HFFc6 (cell line): ENCODE measurements around the gene SH3TC1. TPM values are rescaled to one million over a fixed set of nuclear protein-coding genes. Genes with fewer than 3 reads are reported as not detected.

Source experiments
- DNase-seq: peaks from one replicate; pipeline ENCODE4 v3.0.0-alpha.2; 2018
- H3K27ac Mint-ChIP-seq: 2 replicates; pipeline ENCODE4 v1.8.0; 2020; ENCODE audit warnings: mild to moderate bottlenecking, mixed read lengths
- H3K27me3 Mint-ChIP-seq: 2 replicates; pipeline ENCODE4 v1.8.0; 2021; ENCODE audit warnings: mild to moderate bottlenecking, moderate library complexity, mixed read lengths; ENCODE audit not compliant: insufficient read depth
- H3K36me3 Mint-ChIP-seq: 2 replicates; pipeline ENCODE4 v1.8.0; 2021; ENCODE audit warnings: low read depth, mixed read lengths
- H3K4me1 Mint-ChIP-seq: 2 replicates; pipeline ENCODE4 v1.8.0; 2020; ENCODE audit warnings: low read depth, mixed read lengths
- H3K4me3 Mint-ChIP-seq: 2 replicates; pipeline ENCODE4 v1.8.0; 2020; ENCODE audit warnings: mild to moderate bottlenecking, moderate library complexity, mixed read lengths
- H3K9me3 Mint-ChIP-seq: 2 replicates; pipeline ENCODE4 v1.8.0; 2020; ENCODE audit warnings: mild to moderate bottlenecking, mixed read lengths
- total RNA-seq, 6 experiments: library from RNA; stranded (reverse); fragmentation: NEBNext Ultra II Directional; extraction: Animal tissue kit (Norgen Biotek cat#: 25700); gene quantifications; 2 replicates in 1 of 6; 3 replicates in 5 of 6; pipeline ENCODE4 v1.2.3, GENCODE V29; 2021
- TF ChIP-seq, protein P1 (sequence below): fragments of 200-600 bp; sonication (generic); IDR thresholded peaks from 2 replicates; pipeline ENCODE4 v1.5.0; 2021; ENCODE audit warnings: antibody characterized with exemption, mild to moderate bottlenecking

The SH3TC1 gene
- total RNA-seq, 6 experiments from 2014 or later = 0.34 to 1.4 (median 0.86) TPM

DNA sequence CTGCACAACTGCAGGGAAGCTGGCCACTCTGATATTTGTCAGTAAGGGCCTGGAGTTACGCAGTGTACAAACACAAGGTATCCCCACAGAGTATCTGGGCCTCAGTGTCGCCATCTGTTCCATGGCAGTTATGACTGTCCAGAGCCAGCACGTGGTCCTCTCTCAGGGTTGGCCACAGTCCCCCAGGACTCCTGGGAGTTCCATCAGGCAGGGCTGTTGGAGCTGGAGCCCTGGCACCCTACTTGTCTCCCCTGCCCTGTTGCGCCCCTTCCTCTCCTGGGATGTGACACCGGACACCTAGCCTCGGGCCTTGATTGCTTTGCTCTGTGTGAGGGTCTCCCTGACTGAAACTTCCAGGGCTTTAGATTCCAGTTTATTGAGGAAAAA lies 78.9 kb downstream of the SH3TC1 start:
- no peaks in the 10 kb centered on the region; the same call in none of the 2 replicates for H3K27me3 Mint-ChIP-seq
- H3K36me3 Mint-ChIP-seq = no peaks in the 10 kb centered on the region
- TF ChIP-seq, protein P1, sequence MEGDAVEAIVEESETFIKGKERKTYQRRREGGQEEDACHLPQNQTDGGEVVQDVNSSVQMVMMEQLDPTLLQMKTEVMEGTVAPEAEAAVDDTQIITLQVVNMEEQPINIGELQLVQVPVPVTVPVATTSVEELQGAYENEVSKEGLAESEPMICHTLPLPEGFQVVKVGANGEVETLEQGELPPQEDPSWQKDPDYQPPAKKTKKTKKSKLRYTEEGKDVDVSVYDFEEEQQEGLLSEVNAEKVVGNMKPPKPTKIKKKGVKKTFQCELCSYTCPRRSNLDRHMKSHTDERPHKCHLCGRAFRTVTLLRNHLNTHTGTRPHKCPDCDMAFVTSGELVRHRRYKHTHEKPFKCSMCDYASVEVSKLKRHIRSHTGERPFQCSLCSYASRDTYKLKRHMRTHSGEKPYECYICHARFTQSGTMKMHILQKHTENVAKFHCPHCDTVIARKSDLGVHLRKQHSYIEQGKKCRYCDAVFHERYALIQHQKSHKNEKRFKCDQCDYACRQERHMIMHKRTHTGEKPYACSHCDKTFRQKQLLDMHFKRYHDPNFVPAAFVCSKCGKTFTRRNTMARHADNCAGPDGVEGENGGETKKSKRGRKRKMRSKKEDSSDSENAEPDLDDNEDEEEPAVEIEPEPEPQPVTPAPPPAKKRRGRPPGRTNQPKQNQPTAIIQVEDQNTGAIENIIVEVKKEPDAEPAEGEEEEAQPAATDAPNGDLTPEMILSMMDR = no peak
- DNase-seq = no peak
- peaks cover 54% of the 10 kb centered on the region for H3K4me1 Mint-ChIP-seq
- peak overlapping the region; percentile 63; the same call in 1 of the 2 replicates for H3K4me3 Mint-ChIP-seq
- H3K9me3 Mint-ChIP-seq = no peaks in the 10 kb centered on the region
- H3K27ac Mint-ChIP-seq = peak overlapping the region; percentile 98

DNA sequence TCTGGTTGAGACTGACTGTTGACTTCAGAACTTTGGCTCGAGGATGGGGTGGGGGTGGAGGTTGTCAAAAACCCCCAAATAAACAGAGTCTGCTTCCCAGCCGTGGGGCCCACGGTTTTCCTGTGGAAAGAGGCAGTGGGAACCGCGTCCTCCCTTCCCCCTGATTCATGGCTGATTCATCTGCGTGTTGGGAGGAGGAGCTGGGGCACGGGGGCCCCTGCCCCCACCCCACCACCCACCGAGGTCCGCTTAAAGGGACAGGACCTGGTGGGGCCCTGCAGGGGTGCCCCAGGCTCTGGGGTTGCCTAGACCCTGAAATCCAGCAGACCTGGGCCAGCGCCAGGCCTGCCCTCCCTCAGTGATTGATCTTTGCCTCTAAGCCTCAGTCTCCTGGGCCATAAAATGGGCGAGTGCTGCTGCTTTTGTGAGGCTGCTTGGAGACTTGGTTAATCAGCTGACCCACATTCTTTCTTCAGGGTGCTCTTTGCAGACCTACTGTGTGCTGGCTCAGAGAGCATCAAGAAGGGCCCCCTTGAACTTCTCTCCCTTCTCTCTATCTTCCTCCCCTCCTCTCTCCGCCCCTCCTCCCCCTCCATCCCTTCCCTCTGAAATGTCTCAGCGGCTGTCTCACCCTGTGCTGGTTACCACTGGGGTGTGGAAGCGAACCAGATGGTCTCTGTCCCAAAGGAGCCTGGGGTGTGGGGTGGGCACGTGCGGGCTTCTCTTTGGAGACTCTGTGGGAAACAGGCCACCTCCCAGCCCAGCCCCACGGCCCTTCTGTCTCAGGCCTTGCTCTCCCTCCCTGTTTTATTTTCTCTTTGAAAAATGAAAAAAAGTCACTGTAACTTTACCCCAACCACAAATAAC lies 79.6 kb downstream of the SH3TC1 start:
- TF ChIP-seq, protein P1 = no peak
- Mint-ChIP-seq H3K9me3 (no peaks in the 10 kb centered on the region), H3K4me3 (peak overlapping the region; percentile 63), H3K4me1 (peaks cover 54% of the 10 kb centered on the region), H3K27ac (peak overlapping the region; percentile 98), H3K27me3 (no peaks in the 10 kb centered on the region; the same call in none of the 2 replicates), H3K36me3 (no peaks in the 10 kb centered on the region)
- DNase-seq = peak; percentile 73

DNA sequence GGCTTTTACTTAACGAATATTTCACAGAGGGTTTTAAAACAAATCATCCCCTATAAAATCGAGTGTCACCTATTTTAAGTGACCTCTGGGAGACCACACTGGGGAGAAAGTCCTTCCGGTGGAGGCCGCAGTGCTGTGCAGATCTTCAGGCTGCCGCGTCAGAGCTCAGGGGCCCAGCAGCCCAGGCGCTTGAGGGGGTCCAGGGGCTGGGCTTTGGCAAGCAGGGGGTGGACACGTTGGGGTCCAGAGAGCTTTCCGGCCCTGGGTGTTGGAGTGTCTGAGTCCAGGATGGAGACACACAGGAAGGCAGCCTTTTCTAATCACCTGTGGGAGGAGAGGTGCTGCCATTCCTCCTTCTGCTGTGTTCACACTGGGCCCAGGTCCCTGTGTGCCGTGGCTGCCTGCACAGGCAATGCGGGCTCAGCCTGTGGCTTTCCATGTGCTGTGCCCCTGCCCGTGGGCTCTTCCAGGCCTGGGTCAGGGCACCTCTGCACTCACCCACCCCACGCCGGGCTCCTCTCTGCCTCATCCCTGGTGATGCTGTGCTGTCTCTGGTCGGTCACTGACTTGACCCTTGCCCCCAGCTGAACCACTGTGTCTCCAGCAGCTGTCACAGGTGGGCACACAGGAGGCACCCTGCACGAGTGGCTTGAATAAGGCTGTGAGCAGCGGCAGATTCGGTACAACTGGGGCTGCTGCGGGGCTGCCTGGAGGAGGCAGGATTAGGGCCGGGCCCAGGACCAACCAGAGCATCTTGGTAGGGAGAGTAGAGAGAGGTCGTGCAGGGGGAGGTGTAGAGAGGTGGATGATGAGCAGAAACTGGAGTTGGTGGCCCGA lies 80.4 kb downstream of the SH3TC1 start:
- no peaks in the 10 kb centered on the region; the same call in none of the 2 replicates for H3K27me3 Mint-ChIP-seq
- no peaks in the 10 kb centered on the region for H3K9me3 Mint-ChIP-seq
- H3K27ac Mint-ChIP-seq = peak overlapping the region; percentile 98
- H3K36me3 Mint-ChIP-seq = no peaks in the 10 kb centered on the region
- DNase-seq = no peak
- TF ChIP-seq, protein P1 = no peak
- peaks cover 49% of the 10 kb centered on the region for H3K4me1 Mint-ChIP-seq
- peak overlapping the region; percentile 30 for H3K4me3 Mint-ChIP-seq

DNA sequence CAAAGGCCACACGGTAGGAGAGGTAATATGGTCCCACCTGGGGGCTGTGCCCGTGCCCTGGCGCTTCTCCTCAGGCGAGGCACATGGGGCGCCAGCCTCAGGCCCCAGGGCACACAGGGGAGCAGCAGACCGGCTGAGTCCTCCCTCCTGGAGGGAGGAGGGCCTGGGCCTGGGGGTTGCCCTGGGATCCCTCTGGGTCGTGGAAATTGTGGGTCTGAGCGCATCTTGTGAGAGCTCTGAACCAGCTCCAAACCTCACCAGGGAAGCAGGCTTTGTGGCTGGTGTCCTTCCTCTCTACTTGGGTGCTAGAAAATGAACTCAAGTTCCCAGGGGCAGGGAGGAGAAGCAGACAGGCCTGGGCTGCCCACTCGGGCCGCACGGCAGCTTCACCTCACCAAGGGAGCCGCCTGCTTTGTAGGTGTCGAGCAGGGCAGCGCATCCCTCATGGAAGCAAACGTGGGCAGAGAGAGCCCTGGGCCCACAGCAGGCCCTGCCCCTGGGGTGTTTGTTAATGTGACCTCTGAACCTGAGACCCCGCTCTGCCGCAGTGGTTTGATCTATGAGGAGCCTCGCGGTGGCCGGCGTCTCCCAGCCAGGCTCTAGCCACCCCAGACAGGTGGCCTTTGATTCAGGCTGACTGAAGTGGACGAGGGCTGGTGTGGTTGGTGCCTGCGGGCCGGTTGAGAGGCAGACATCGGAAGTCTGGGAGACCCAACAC lies 81.2 kb downstream of the SH3TC1 start:
- no peaks in the 10 kb centered on the region for H3K9me3 Mint-ChIP-seq
- no peaks in the 10 kb centered on the region; the same call in none of the 2 replicates for H3K27me3 Mint-ChIP-seq
- peaks cover 41% of the 10 kb centered on the region for H3K4me1 Mint-ChIP-seq
- TF ChIP-seq, protein P1 = no peak
- no peak overlapping the region for H3K4me3 Mint-ChIP-seq
- no peak for DNase-seq
- no peaks in the 10 kb centered on the region for H3K36me3 Mint-ChIP-seq
- H3K27ac Mint-ChIP-seq = no peak overlapping the region

DNA sequence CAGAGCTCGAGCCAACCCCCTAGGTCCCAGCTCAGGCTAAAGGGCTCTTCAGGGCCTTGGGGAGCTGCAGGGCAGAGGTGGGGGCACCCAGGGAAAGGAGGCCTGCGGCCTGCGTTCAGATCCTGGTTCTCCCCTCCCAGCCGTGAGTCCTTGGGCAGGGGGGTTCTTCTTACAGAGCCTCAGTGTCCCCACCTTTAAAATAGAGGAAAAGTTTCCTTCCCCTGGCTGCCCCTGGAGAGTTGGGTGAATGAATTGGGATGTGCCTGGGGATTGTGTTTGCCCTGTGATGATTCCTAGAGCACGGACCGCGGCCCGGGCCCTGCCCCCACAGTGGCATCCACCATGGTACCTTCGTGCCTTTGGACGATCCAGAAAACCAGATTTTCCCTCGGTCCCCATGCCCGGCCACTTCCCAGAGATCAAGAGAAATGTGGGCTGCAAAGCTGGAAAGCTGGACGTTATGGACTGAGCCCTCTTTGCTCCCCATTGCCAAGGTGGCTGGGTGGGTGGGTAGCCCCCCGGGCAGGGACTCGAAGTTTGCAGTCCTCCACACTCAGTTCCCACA lies 81.9 kb downstream of the SH3TC1 start:
- TF ChIP-seq, protein P1 = no peak
- no peak overlapping the region for H3K4me3 Mint-ChIP-seq
- H3K9me3 Mint-ChIP-seq = no peaks in the 10 kb centered on the region
- H3K27me3 Mint-ChIP-seq = no peaks in the 10 kb centered on the region; the same call in none of the 2 replicates
- no peaks in the 10 kb centered on the region for H3K36me3 Mint-ChIP-seq
- DNase-seq = no peak
- H3K4me1 Mint-ChIP-seq = peaks cover 36% of the 10 kb centered on the region
- no peak overlapping the region for H3K27ac Mint-ChIP-seq
